DND-41 (cell line): ENCODE data around the gene C10orf95.

ENCODE experiments used
- ATAC-seq: fragments of 200-7000 bp; cut with Tn5 transposase; 3 replicates; pipeline ENCODE4 v1.9.1; 2021; ENCODE audit warnings: low read depth; ENCODE audit not compliant: insufficient read depth
- DNase-seq: peaks from one replicate; pipeline ENCODE4 v3.0.0-alpha.2; 2020
- H2AFZ ChIP-seq: 2 replicates; pipeline ENCODE4 v1.6.0; 2012; ENCODE audit warnings: low read depth, low read length
- H3K27ac ChIP-seq: 2 replicates; pipeline ENCODE4 v1.5.1; 2012; ENCODE audit warnings: low read length, inconsistent platforms
- H3K27me3 ChIP-seq: fragments of 200-600 bp; sonication (generic); 2 replicates; pipeline ENCODE4 v1.6.0; 2012; ENCODE audit warnings: low read length, mild to moderate bottlenecking, inconsistent platforms; ENCODE audit not compliant: insufficient read depth, poor library complexity
- H3K36me3 ChIP-seq: 2 replicates; pipeline ENCODE4 v1.5.1; 2012; ENCODE audit warnings: low read length, inconsistent platforms; ENCODE audit not compliant: insufficient read depth
- H3K4me1 ChIP-seq: 2 replicates; pipeline ENCODE4 v1.5.1; 2012; ENCODE audit warnings: mild to moderate bottlenecking, low read length; ENCODE audit not compliant: insufficient read depth
- H3K4me2 ChIP-seq: 2 replicates; pipeline ENCODE4 v1.6.0; 2012; ENCODE audit warnings: mild to moderate bottlenecking, moderate library complexity, low read length, inconsistent platforms; ENCODE audit not compliant: insufficient read depth
- H3K4me3 ChIP-seq, 2 experiments: fragments of 200-600 bp in 1 of 2; shearing (Covaris generic) in 1 of 2; 2 replicates each; pipeline ENCODE4 v1.5.1; 2012 to 2016; ENCODE audit warnings: inconsistent platforms in 2 of 2, low read length in 2 of 2, mild to moderate bottlenecking in 2 of 2, low read depth in 1 of 2, moderate library complexity in 1 of 2
- H3K79me2 ChIP-seq: 2 replicates; pipeline ENCODE4 v1.6.0; 2012; ENCODE audit warnings: low read length, inconsistent platforms; ENCODE audit not compliant: insufficient read depth
- H3K9ac ChIP-seq: 2 replicates; pipeline ENCODE4 v1.6.0; 2012; ENCODE audit warnings: low read depth, mild to moderate bottlenecking, inconsistent platforms, low read length, moderate library complexity
- H3K9me3 ChIP-seq: 2 replicates; pipeline ENCODE4 v1.5.1; 2012; ENCODE audit warnings: low read length, moderate library complexity, mild to moderate bottlenecking, inconsistent platforms; ENCODE audit not compliant: insufficient read depth, severe bottlenecking
- H4K20me1 ChIP-seq: 2 replicates; pipeline ENCODE4 v1.6.0; 2012; ENCODE audit warnings: low read length; ENCODE audit not compliant: insufficient read depth
- CTCF ChIP-seq: IDR thresholded peaks from 2 replicates; pipeline ENCODE4 v1.5.1; 2012; ENCODE audit warnings: borderline replicate concordance, low read length, moderate library complexity, mild to moderate bottlenecking; ENCODE audit not compliant: poor library complexity, severe bottlenecking; ENCODE audit errors: extremely low read depth
- EZH2 ChIP-seq: IDR thresholded peaks from 3 replicates; pipeline ENCODE4 v1.6.1; 2012; ENCODE audit warnings: borderline replicate concordance, low read depth, mild to moderate bottlenecking, moderate library complexity, low read length, inconsistent platforms; ENCODE audit not compliant: severe bottlenecking

The C10orf95 gene

DNA sequence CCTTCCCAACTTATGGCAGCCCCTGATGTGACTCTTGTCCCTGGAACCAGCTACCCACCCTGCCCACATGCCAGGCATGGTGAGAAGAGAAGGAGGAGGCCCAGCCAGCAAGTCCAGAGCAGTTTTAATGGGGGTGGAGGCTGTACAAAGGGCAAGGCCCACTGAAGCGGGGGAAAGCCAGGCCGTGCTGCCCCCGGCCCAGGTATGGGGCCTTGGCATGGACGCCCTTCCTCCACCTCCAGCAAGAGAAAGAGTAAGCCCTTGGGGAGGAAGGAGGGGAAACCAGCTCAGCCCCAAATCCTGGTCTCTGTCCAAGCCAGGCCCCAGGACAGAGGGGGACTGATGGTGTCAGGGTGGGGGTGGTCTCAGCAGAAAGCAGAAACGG is 48.8 kb downstream of the C10orf95 start:
- Histone ChIP-seq H3K79me2 (no peaks in the 10 kb centered on the region), H3K9ac (no peak overlapping the region), H3K27ac (no peak overlapping the region), H3K9me3 (no peaks in the 10 kb centered on the region), H4K20me1 (no peaks in the 10 kb centered on the region), H3K4me2 (no peak overlapping the region), H2AFZ (no peak overlapping the region), H3K36me3 (no peaks in the 10 kb centered on the region), H3K4me3 (no peak overlapping the region), H3K4me1 (peaks cover 21% of the 10 kb centered on the region), H3K27me3 (no peaks in the 10 kb centered on the region)
- no peak for ATAC-seq
- no peak for DNase-seq
- TF ChIP-seq EZH2 (no peak), CTCF (no peak)

DNA sequence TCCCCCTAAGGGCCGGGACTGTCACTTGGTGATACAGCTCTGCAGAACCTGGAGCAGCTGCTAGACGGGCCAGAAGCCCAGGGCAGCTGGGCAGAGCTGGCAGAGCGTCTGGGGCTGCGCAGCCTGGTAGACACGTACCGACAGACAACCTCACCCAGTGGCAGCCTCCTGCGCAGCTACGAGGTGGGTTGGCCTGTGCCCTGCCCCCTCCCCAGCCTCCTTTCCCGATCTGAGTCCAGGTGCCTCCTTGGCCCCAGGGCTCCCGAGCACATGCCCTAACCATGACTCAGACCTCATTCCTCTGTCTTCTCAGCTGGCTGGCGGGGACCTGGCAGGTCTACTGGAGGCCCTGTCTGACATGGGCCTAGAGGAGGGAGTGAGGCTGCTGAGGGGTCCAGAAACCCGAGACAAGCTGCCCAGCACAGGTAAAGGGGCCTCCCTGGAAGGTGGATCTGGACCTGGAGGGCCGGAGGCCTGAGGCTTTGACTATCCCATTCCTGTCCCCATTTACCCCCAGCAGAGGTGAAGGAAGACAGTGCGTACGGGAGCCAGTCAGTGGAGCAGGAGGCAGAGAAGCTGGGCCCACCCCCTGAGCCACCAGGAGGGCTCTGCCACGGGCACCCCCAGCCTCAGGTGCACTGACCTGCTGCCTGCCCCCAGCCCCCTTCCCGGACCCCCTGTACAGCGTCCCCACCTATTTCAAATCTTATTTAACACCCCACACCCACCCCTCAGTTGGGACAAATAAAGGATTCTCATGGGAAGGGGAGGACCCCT is 49.4 kb downstream of the C10orf95 start:
- Histone ChIP-seq H3K27ac (no peak overlapping the region), H3K4me2 (no peak overlapping the region), H3K9ac (no peak overlapping the region), H3K9me3 (no peaks in the 10 kb centered on the region), H3K4me3 (no peak overlapping the region), H3K79me2 (no peaks in the 10 kb centered on the region), H3K27me3 (no peaks in the 10 kb centered on the region), H4K20me1 (no peaks in the 10 kb centered on the region), H2AFZ (no peak overlapping the region), H3K4me1 (peaks cover 21% of the 10 kb centered on the region), H3K36me3 (no peaks in the 10 kb centered on the region)
- ATAC-seq (no peak), DNase-seq (no peak)
- no peak for TF ChIP-seq EZH2
- TF ChIP-seq CTCF, result no peak

- Histone ChIP-seq H3K9ac (no peak overlapping the region), H3K79me2 (no peaks in the 10 kb centered on the region), H3K4me1 (peaks cover 26% of the 10 kb centered on the region), H3K36me3 (no peaks in the 10 kb centered on the region), H3K9me3 (no peaks in the 10 kb centered on the region), H3K27me3 (no peaks in the 10 kb centered on the region), H3K27ac (no peak overlapping the region), H3K4me3 (no peak overlapping the region), H3K4me2 (no peak overlapping the region), H2AFZ (no peak overlapping the region), H4K20me1 (0 out of 2 replicates have a peak, but pooled peaks cover 2% of the 10 kb centered on the region)
- DNase-seq (no peak), ATAC-seq (no peak)
- TF ChIP-seq CTCF (no peak), EZH2 (no peak)
Measured at GRCh38 chr10:102401342-102401654, 50.0 kb downstream of the C10orf95 start.
